HG02759 (cell line): Measurements from ENCODE around the gene AFF1.

Source experiments
- ATAC-seq: cut with Tn5 transposase; IDR thresholded peaks from one replicate; pipeline ENCODE4 v1.9.1; 2021; ENCODE audit warnings: mild to moderate bottlenecking, moderate library complexity; ENCODE audit not compliant: unreplicated experiment

The AFF1 gene

DNA sequence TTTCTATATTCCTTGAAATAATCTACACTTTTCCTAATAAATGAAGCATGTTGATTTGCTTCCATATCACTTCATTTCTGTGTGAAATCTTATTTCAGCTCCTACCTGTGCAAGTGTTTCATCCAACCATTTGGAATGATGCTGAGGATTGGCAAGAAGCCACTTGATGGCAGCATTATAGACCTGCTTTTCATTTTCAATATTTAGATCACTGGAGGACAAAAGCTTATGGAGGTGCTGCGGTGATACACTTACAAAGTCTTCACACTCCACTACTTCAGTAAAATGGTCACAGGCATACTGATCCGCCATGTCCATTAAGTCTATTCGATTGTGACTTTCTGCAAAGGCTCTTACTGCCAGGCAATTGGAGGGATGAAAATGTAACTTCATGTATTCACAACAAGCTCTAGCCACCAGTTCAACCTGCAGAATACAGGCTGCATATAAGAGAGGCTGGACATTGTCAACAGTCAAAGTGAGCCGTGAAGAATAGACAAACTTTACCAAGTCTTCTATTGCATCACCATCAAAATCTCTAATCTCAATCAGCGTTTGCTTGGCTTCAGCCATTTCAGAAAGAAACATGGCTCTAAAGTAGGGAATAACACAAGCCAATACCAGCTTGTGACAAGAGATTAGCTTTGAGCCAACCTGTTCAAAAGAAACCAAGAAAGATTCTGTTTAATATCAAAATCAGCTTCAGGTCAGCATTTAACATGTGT lies 250.5 kb downstream of the AFF1 start:
- no peak for ATAC-seq

DNA sequence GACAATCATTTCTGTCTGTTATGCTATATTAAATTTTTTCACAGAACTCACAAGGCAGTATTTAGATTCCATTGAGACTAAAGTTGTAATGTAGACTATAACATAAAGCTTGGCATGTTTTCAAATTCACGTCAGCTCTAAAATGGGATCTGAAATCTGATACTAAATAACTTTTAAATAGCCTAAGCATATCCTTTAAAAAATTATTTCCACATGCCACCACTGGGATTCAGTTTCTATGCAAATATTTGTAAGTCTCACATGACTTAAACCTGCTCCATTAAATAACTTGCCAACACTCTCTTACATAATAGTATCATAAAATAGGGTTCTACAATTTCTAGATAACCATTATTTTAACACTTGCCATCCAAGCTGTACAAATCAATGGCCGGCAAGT lies 253.2 kb downstream of the AFF1 start:
- no peak for ATAC-seq

DNA sequence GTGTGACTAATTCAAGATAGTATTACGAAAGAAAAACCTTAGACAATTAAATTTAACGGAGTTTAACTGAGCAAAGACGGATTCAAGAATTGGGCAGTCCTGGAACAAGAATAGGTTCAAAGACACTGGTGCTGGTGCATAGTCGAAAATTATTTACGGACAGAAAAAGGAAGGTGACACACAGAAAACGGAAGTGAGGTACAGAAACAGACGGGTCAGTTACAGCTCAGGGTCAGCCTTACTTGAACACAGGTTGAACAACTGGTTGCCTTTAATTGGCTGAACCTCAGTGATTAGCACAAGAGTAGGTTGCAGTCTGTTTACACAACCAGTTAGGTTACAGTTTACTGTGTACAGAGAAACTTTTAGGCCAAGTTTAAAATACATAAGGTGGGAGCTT lies 254.1 kb downstream of the AFF1 start:
- no peak for ATAC-seq
